Measurements from ENCODE around the gene RBBP8NL. TPM values are rescaled to one million over a fixed set of nuclear protein-coding genes. Genes with fewer than 3 reads are reported as not detected.

The RBBP8NL gene
- total RNA-seq, 1 experiment from 2014 or later: 14.0 TPM

DNA sequence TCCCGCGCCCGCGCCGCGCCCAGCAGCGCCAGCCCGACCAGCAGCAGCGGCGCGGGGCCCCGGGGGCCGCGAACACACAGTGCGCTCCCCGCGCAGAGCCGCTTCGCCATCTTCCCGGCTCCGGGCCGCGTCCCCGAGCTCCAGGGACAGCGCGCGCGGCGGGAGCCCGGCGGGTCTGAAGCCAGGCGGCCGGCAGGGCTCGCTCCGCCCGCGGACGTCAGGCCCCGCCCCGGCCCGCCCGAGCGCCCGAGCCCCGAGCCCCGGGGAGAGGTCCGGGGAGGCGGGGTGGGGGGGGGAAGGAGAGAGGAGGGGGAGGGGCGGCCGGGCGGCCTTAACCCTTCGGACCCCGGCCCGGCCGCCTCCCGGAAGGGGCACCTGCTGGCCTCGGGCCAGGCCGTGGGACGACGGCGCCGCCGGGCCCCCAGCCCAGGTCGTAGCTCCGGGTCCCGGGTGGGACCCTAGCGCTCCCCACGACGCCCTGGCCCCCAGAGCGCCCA lies 60.2 kb downstream of the RBBP8NL start, which contains the start of gene LAMA5:
LAMA5 (minus strand) TSS at position 177 of the 497 bp plus-strand sequence; CDS start at position 110, 67 bp downstream.
- Histone ChIP-seq H4K20me1 (ENCODE audit: insufficient read depth) (peaks cover 15% of the 10 kb centered on the region), H3F3A (ENCODE audit: insufficient read depth, low read depth) (peaks cover 53% of the 10 kb centered on the region), H3K27ac (peak within 1 kb of the TSS; percentile 68), H2AFZ (no peak within 1 kb of the TSS), H3K27me3 (ENCODE audit: insufficient read depth, low read depth) (no peaks in the 10 kb centered on the region), H3K79me2 (ENCODE audit: low read depth) (peaks cover 50% of the 10 kb centered on the region), H3K36me3 (ENCODE audit: low read depth) (0 out of 2 replicates have a peak, but pooled peaks cover 5% of the 10 kb centered on the region), H3K4me2 (peak within 1 kb of the TSS; percentile 99), H3K9me3 (ENCODE audit: insufficient read depth, low read depth) (no peaks in the 10 kb centered on the region), H3K4me3 (peak within 1 kb of the TSS; percentile 78), H3K9me2 (ENCODE audit: insufficient read depth) (no peaks in the 10 kb centered on the region), H3K4me1 (replicated peaks; ENCODE audit: insufficient read depth) (peaks cover 64% of the 10 kb centered on the region)
- peak in 1 of 2 experiments; percentile 81 for DNase-seq
- no peak for TF ChIP-seq EZH2 (IDR thresholded peaks at IDR 0.05; ENCODE audit: low read depth)
- TF ChIP-seq CTCF (conservative IDR thresholded peaks at IDR 0.05): no peak
- BruUV-seq (replicated peaks): no TSS peak
- POLR2A ChIA-PET (ENCODE audit: unreplicated experiment): interaction anchor here (0.6 kb wide), 1 partner anchor 129 kb away, joined by 3 read pairs; no protein-coding TSS in a partner anchor
- intact Hi-C loops (cut with micrococcal nuclease; ENCODE audit: unreplicated experiment): loop anchor here (2.0 to 5.0 kb wide), 2 partner anchors 128 to 425 kb away; partner anchors contain the start of gene OSBPL2
- CTCF ChIA-PET: no interaction called here

DNA sequence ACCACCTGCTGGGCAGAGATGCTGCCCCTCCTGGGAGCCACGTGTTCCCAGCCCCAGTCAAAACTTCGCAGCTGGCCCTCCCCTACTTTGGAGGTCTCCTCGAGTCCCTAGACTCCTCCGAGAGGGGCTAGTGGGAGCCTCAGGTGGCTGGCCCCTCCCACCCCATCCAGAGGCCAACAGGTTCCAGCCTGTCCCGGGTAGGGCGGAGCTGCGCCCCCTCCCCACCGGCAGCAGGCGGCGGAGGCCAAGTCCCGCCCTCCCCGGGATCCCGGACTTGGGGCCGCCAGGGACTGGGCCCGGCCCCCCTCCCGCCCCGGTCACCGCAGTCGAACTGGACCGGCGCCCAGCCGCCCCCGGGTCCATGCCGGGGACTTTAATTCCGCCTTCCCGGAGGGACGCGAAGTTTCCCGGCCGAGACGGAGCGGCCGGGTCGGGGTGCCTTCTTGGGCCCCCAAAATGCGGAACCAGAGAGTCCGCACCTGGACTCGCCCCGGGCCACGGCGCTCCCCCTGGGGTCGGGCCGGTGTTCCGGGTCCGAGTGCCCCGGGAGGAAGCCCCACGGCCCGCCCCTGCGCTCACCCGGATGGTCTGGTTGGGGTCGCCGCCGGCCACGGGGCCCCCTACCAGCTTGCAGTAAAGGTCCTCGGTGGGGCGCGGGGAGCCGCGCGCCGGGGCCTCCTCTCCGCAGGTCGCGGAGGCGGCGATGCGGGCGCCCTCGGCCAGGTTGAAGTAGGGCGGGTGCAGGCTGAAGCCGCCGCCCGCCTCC lies 60.8 kb downstream of the RBBP8NL start:
- peak; percentile 64 to 91 for DNase-seq
- H2AFZ ChIP-seq: no peak overlapping the region
- H3K4me1 ChIP-seq (replicated peaks; ENCODE audit: insufficient read depth): peaks cover 70% of the 10 kb centered on the region
- ChIA-PET CTCF (interaction anchor here (0.6 to 1.7 kb wide), 2 partner anchors 14 to 15 kb away, joined by 3 to 6 read pairs; no protein-coding TSS in a partner anchor), POLR2A (ENCODE audit: unreplicated experiment) (interaction anchor here (0.6 to 2.5 kb wide), 5 partner anchors 13 to 1170 kb away, joined by 3 to 41 read pairs (median 3); no protein-coding TSS in a partner anchor)
- peaks cover 18% of the 10 kb centered on the region for H4K20me1 ChIP-seq (ENCODE audit: insufficient read depth)
- intact Hi-C loops (cut with micrococcal nuclease; ENCODE audit: unreplicated experiment): loop anchor here (1.0 to 5.0 kb wide), 3 partner anchors 16 to 426 kb away; partner anchors contain the start of gene OSBPL2
- no peaks in the 10 kb centered on the region for H3K9me3 ChIP-seq (ENCODE audit: insufficient read depth, low read depth)
- H3K4me3 ChIP-seq: peak overlapping the region; percentile 78
- peaks cover 57% of the 10 kb centered on the region for H3F3A ChIP-seq (ENCODE audit: insufficient read depth, low read depth)
- no peak for TF ChIP-seq EZH2 (IDR thresholded peaks at IDR 0.05; ENCODE audit: low read depth)
- no peak for TF ChIP-seq CTCF (conservative IDR thresholded peaks at IDR 0.05)
- H3K36me3 ChIP-seq (ENCODE audit: low read depth): 0 out of 2 replicates have a peak, but pooled peaks cover 5% of the 10 kb centered on the region
- H3K4me2 ChIP-seq: peak overlapping the region; percentile 96
- no peaks in the 10 kb centered on the region for H3K27me3 ChIP-seq (ENCODE audit: insufficient read depth, low read depth)
- no peaks in the 10 kb centered on the region for H3K9me2 ChIP-seq (ENCODE audit: insufficient read depth)
- peaks cover 56% of the 10 kb centered on the region for H3K79me2 ChIP-seq (ENCODE audit: low read depth)
- peak overlapping the region; percentile 68 for H3K27ac ChIP-seq
- no TSS peak for BruUV-seq (replicated peaks)

DNA sequence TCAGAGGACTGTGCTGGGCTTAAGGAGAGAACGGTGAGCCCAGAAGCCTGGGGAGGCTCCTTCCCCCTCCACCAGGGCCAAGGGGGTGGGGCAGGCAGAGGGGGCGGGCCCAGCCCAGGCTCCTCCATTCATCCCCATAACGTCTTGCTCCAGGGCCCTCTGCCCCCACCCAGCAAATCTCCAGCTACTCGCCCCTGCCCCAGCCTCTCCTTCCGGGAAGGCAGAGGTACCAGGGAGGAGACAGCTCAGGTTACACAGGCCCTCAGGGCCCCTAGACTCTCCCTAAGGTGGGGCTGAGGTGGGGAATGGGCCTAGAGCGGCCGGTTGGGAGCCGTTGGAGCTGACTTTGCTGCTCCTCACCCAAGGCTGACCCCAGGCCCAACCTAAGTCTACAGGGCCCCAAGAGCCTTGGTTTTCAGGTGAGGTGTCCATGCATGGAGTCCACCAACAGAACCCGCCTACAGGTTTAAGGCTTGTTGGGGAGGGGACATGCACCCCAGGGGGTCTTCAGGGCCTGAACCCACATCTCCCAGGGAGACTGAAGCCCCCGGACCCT lies 61.4 kb downstream of the RBBP8NL start:
- BruUV-seq (replicated peaks): TSS peak; percentile 32
- DNase-seq: peak; percentile 95 to 97
- Histone ChIP-seq H3F3A (ENCODE audit: insufficient read depth, low read depth) (peaks cover 58% of the 10 kb centered on the region), H3K9me2 (ENCODE audit: insufficient read depth) (no peaks in the 10 kb centered on the region), H3K27ac (peak overlapping the region; percentile 92), H4K20me1 (ENCODE audit: insufficient read depth) (peaks cover 22% of the 10 kb centered on the region), H3K27me3 (ENCODE audit: insufficient read depth, low read depth) (no peaks in the 10 kb centered on the region), H3K36me3 (ENCODE audit: low read depth) (0 out of 2 replicates have a peak, but pooled peaks cover 5% of the 10 kb centered on the region), H3K4me3 (peak overlapping the region; percentile 78), H3K4me1 (replicated peaks; ENCODE audit: insufficient read depth) (peaks cover 70% of the 10 kb centered on the region), H2AFZ (no peak overlapping the region), H3K4me2 (peak overlapping the region; percentile 96), H3K9me3 (ENCODE audit: insufficient read depth, low read depth) (no peaks in the 10 kb centered on the region), H3K79me2 (ENCODE audit: low read depth) (peaks cover 62% of the 10 kb centered on the region)
- CTCF ChIA-PET: interaction anchor here (0.6 to 1.7 kb wide), 2 partner anchors 13 to 15 kb away, joined by 3 to 6 read pairs; no protein-coding TSS in a partner anchor
- POLR2A ChIA-PET (ENCODE audit: unreplicated experiment): interaction anchor here (0.6 to 2.5 kb wide), 9 partner anchors 12 to 1170 kb away, joined by 3 to 41 read pairs (median 3); no protein-coding TSS in a partner anchor
- intact Hi-C loops (cut with micrococcal nuclease; ENCODE audit: unreplicated experiment): loop anchor here (1.0 to 5.0 kb wide), 3 partner anchors 16 to 426 kb away; partner anchors contain the start of gene OSBPL2
- no peak for TF ChIP-seq EZH2 (IDR thresholded peaks at IDR 0.05; ENCODE audit: low read depth)
- no peak for TF ChIP-seq CTCF (conservative IDR thresholded peaks at IDR 0.05)

Data from PC-9 (cell line).